GM19397 (cell line): ENCODE measurements around the gene TTC27.
"Not testable (repeated sequence)": the region's sequence is repeated elsewhere in the genome, so short reads cannot be mapped to it uniquely, and the experiment has no call there.

Experiments
- ATAC-seq: cut with Tn5 transposase; IDR thresholded peaks from one replicate; pipeline ENCODE4 v1.9.1; 2021; ENCODE audit warnings: mild to moderate bottlenecking, moderate library complexity; ENCODE audit not compliant: unreplicated experiment

The TTC27 gene

DNA sequence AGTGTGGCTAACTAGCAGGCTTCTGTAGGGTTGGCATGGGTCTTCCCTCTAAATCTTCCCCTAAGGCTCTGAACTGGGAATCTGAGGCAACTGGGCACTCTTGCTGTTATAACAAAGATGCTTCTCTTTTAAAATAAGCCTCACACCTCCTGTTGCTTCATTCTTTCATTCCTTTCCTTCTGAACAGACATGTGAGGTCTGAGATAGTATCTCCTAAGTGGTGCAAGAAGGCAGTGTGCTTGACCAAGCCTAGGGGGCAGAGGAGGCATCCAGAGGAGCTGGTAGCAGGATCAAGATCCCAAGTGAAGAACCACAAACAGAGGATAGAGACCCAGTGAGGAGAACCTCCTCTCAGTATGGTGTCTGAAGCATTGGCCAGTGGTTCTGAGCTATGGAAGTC lies 90.9 kb downstream of the TTC27 start:
- no peak for ATAC-seq

DNA sequence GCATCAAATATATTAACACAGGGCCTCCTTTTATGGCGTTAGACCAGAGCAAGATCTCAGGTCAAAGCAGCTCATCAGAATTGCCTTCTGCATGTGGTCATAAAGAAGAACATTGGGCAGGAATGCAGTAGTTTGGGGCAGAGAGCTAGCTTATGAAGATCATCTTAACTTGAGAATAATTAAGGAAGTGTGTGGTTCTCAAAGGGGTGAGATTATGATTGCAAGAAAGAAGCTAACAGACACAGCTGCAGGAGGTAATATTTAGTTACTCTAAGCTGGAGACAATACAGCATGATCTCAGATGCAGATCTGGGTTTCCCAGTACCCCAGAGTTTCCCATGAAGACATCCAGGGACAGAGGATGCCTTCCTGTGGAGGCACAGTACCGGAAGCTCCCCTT lies 91.6 kb downstream of the TTC27 start:
- no peak for ATAC-seq

DNA sequence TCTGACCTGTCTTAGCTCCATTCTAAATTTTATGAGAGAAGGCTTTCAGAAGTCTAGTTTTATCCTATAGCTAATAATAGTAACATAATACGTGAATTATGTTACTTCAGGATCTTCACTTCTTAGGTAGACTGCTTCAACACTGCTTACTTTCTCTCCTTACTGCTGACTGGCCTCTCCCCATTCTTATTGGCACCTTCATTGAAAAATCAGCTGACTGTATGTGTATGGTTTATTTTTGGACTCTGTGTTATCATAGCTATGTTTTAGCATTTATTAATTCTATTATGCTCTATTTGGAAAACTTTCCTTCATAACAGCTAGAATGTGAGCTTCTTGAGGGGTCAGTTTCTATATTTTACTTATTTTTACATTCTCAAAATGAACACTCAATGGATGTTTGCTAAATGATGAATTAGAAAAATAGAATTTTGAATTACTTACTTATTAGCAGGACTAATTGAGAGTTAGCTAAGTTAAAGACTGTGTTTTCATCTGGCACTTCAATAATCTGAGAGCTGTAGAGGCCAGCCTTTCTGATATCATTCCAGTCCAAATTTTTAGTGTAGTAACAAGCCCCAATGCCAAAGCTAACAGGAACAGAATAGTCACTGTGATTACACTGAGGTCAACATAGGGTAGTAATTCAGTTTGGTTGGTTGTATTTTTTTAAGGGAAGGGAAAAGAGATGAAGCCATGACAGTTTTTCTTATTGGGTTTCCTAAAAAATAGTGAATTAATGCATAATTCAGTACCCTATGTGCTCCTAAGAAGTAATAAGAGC lies 92.3 kb downstream of the TTC27 start:
- no peak for ATAC-seq

DNA sequence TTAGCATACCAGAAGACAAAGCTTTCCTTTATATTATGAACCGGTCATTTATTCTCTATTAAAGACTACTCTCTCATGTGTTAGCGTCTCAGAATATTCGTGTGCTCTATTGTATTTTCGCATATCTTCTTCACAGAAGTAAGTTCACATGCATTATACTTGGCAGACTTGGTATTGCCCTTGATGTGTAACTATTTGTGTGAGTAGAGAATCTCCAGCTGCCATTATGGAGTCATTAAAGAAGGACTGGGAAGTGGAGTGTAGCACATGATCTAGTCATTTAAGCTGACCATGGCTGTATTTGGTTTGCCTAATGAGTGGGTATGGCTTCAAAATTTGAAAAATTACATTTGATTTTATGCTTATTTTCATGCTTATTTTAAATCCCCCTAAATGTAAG lies 92.9 kb downstream of the TTC27 start:
- no peak for ATAC-seq

DNA sequence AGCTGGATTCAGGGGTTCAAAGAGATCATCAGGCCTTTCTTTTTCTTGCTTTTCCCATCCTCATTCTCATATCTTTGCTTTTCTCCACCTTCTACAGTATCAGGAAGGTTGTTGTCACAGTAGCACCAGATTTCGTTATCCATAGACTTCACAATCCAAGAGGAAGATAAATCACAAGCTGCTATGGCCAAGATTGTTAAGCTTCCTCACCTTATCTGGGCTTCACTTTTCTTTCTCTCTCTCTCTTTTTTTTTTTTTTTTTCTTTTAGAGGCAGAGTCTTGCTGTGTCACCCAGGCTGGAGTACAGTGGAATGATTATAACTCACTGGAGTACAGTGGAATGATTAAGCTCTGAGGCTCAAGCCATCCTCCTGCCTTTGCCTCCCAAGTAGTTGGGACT lies 93.5 kb downstream of the TTC27 start:
- ATAC-seq = no peak

DNA sequence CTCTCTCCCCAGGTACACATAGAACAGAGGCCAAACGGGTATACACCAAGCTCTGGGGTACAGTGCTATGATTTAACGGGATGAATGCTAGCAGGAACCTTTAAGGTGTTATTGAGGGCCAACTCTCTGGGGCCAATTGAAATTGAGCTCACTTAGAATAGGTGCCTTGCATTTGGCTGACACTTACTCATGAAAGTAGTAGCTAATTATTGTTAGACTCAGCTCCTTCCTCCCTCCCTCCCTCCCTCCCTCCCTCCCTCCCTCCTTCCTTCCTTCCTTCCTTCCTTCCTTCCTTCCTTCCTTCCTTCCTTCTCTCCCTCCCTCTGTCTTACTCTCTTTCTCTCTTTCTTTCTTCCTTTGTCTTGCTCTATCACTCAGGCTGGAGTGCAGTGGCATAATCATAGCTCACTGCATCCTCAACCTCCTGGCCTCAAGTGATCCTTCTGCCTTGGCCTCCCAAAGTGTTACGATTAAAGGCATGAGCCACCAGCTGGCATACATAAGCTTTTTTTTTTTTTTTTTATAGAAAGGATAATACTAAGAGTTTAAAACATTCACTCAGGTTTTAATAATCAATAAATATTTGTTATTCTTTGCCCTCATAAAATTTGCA lies 95.7 kb downstream of the TTC27 start:
- no peak for ATAC-seq

DNA sequence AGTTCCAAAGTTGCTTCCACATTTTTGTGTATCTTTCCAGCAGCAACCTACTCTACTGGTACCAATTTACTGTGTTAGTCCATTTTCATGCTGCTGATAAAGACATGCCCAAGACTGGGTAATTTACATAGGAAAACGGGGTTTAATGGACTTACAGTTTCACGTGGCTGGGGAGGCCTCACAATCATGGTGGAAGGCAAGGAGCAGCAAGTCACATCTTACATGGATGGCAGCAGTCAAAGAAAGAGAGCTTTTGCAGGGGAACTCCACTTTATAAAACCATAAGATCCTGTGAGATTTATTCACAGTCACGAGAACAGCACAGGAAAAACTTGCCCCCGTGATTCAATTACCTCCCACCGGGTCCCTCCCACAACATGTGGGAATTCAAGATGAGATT lies 98.8 kb downstream of the TTC27 start:
- ATAC-seq = not testable (repeated sequence)

DNA sequence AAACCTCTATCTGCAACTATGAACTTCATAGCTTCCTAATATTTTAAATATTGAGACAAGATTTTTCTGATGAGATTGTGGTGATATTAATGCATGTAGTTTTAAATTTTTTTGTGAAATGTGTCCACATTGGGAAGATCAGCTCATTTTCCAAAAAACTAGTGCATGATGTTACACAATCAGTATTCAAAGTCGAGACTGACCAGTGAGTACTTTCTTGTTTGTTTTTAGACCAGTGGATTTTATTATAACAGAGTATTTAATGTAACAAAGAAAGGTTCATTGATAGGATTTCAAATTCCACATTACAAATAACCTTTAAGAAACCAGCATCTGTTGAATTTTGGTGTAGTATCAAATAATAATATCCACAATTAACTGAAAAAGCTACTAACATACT lies 99.3 kb downstream of the TTC27 start:
- ATAC-seq = no peak

DNA sequence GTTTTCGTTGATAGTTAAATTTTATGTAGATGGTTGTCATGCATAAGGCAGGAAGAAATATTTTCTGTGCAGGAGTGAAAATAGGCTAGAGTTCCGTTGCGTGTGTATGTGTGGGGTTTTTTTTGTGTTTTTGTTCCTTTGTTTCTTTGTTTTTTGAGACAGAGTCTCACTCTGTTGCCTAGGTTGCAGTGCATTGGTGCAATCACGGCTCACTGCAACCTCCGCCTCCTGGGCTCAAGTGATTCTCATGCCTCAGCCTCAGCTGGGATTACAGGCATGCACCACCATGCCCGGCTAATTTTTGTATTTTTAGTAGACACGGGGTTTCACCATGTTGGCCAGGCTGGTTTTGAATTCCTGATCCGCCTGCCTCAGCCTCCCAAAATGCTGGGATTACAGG lies 103.1 kb downstream of the TTC27 start:
- ATAC-seq = not testable (repeated sequence)

DNA sequence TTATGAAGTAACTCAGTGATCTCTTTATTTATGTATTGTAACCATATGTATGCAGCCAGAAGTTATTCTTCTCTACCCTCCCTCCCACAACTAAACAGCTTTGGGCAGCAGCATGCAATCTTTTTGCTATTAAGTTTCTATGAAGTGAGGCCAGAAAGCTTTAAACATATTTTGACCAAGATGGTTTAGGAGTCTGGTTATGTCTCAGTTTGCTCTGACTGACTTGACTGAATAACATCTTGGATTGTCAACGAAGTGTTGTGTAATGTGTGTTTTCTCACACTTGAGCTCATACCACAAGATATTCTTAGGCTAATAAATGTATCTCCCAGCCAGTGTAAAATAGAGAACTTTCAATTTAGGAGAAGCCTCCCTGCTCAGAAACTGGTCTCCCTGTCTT lies 104.3 kb downstream of the TTC27 start:
- no peak for ATAC-seq

DNA sequence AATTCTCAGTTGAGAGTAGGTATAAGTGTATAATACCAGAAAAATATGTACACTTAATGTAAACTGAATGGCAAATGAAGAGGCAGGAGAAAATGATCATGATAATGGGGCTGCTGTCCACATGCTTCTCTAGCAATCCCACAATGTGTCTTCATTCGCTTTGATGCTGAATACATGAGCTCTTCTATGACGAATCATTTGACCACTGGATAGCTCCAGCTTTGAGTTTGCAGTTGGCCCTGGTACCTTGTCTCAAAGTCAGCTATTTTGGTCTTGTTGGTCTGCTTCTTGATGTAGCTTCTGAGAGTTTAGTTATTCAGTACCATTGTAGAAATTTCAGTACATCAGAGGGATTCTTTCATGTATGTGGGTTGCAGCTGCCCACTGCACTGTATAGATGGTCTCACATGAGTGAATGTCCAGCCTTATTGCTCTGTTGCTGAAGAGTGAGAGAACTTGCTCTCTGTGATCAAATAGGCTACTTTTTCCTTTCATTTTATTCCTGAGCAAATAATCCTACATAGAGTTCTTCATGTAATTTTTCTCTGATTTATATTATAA lies 105.1 kb downstream of the TTC27 start:
- no peak for ATAC-seq

DNA sequence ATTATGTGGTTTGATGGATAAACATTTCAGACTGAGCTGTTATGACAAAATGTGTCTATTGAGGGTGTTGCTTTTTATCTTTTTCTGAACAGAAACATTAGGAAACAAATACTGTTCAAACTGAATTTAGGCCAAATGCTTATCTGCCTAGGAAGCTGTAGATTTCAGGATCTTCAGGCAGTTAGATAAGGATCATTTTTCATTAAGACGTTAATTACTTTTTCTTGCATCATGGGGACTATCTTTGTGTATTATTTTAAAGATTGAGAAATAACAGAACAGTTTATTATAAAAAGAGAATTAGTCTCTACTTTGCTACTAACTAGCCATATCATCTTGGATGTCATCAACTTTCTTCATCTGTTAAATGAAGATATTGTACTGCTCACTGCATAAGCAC lies 107.5 kb downstream of the TTC27 start:
- no peak for ATAC-seq

DNA sequence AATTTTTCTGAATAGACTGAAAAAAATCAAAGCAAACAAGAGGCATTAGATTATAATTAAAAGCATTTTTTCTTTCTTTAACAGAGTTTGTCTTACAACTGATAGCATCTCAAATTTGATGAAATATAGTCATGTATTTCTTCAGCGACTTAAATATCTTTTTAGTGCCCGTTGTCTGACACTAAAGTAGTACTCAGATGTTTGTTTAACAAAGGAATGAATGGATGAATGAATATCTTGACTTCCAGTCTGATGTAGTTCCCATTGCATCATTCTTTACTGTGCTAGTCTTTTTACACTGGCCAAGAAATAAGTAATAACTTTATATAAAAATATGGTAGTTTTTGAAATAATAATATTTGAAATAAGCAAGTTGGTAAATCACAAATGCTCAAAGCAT lies 111.1 kb downstream of the TTC27 start:
- no peak for ATAC-seq

DNA sequence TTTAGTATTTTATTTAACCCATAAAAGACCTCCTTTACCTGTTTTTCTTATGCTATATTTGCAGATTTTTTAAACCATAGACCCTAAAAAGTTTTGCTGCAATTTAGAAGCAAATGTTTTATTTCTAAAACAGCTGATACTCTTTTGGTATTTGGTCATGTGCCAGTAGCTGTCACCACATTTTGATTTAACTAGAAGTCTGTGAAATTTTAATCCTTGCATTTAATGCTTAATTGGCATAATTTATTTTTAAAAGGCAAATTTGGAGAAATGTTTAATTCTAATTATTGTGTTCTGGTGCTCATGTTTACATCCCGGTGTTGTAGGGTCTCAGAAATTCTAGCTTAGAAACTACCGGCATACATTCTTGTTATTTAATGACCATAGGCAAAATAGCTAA lies 111.8 kb downstream of the TTC27 start:
- ATAC-seq = no peak

DNA sequence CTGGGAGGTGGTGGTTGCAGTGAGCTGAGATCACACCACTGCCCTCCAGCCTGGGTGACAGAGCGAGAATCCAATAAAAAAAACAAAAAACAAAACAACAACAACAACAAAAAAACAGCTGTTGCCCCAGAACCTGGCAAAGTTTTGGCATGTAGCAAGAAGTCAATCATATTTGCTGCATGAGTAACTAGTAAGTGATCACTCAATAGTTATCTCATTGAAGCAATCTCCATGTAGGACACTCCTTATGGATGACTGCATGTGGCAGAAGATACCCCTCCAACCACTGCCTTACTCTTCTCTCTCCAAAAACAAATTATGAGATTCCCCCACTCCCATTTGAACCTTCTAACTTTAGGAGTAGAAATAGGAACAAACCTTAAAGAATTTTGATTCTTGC lies 113.7 kb downstream of the TTC27 start:
- ATAC-seq = no peak

DNA sequence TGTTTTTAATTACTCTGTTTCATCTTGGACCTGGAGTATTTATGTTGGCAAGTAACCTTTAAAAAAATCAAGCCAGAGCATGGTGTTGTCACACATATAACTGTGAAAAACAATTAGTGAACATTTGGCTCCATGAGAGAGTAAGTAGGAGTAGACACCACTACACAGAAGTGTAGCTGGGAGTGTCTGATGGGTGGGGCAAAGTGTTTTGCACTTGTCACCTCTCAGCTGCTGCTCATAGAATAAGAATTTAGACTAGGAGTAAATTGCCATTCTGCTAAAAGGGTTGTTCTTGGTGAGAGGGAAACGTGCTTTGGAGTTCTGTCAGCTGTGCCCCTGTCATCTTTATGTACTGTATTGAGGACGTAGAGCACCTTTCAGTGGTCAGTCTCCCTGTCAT lies 114.5 kb downstream of the TTC27 start:
- ATAC-seq = no peak

DNA sequence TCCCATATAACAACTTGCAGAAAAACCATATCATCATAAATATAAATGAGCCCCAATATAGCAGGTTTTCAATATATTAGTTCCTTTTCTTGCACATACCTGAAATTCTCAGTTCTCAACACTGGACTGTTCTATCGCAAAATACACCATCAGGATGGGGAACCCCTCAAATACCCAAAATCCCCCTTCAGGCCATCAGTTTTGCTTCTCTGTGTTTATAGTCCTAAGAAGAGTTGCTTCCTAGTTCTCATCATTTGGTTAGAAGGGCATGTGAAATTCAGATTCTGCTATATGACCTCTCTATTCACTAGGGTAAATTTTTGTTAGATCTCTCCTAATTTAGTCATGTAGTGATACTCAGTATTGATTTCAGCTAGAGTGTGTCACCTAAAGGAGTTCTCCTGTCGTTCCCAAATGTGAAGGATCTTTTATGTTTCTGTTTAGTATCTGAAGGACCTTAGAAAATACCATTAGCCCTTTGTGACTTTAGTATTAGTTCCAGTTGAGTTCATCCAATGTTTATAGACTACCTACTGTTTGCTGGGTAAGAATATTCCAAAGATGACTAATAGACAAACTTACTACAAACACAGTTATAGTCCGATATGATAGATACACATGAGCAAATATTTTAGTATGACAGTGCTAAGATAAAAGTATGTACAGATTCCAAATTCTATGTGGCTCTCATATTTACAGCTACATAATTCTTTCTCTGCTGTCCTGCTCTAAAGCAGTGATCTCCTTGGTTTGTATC lies 115.8 kb downstream of the TTC27 start:
- ATAC-seq = no peak

DNA sequence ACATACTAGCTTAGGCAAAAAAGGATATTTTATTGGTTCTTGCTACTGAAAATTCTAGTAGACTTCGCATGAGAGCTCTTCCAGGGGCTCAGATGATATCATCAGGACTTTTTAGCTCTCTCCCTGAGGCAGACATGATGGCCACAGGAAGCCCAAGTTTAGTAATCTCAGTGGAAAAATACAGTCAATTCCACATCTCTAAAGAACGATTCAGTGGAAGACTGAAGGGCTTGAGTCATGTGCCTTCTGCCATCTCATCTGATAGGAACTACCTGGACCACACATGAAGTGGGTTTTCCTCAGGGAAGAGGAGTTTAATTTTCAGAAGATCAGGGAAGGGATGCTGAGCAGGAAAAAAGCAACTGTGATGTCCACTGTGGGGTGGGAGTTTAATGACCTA lies 117.3 kb downstream of the TTC27 start:
- ATAC-seq = no peak

DNA sequence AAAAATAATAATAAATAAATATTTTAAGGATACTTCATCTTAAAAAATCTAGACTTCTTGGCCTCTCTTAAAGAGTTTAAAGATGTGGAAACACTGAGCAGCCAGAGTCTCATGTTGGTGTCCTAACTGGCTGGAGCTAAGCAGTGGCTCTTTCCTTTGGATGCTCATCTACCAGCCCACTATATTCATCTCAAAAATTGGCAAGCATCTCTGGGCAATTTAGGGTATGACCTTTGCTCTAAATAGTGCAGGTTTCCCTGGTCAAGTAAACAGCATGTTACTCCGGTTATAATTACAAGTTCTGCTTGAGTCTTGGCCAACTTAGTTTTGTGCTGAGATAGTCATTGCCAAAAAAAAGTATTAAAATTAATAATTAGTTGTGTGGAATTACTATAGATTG lies 117.8 kb downstream of the TTC27 start:
- ATAC-seq = no peak

DNA sequence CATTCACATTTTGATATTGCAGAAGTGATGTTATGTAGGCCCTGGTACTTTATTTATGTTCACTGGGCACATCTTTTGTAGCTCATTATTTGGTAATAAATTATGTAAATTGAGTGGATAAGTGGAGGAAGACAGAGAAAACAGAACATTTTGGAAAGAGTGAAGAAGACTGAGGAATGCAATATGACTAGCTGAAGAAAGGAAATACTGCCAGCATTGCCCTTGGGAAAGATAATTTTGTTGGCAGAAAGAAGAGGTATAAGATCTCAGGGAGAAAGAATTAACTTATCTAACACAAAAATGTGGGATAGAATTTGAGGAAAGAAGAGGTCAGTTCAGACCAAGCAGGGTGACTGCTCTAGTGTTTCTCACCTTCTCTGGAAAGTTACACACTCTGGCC lies 118.8 kb downstream of the TTC27 start:
- no peak for ATAC-seq

DNA sequence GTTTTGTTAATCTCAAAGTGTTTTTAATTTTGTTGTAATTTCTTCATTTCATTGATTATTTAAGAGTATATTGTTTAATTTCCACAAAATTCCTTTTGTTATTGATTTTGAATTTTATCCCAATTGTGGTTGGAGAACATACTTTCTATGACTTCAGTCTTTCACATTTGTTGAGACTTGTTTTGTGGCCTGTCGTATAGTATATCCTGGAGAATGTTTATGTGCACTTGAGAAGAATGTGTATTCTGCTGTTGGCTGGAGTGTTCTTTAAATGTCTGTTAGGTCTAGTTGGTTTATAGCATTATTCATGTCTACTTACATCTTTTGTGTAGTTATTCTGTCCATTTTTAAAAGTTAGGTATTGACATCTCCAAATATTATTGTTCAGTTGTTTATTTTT lies 120.3 kb downstream of the TTC27 start:
- ATAC-seq = no peak

DNA sequence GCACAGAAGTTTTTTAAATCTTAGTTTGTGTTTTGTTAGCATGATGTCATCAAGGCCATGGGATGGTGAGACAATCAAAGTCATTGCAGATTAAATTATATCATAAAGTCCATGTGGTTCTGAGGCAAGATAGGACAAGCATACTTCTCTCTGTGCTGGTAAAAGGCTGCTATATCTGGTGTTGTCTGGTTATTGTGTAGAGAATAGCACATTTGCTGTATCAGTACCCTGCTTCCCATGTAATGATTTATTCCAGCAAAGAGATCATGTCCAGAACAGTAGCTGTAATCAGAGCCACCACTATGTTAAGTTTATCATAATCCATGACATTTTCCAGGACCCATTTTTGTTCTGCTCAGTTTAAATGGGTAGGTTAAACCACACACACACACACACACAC lies 123.0 kb downstream of the TTC27 start:
- no peak for ATAC-seq
